KMS-11 (cell line): ENCODE measurements around the gene CACHD1.
"Not testable (repeated sequence)": the region's sequence is repeated elsewhere in the genome, so short reads cannot be mapped to it uniquely, and the experiment has no call there.

Experiments used
- H2AFZ ChIP-seq: fragments of 200-600 bp; sonication (generic); 2 replicates; pipeline ENCODE4 v1.6.1; 2016; ENCODE audit warnings: antibody characterized with exemption, mixed run types, low read depth
- H3K27ac ChIP-seq: fragments of 200-600 bp; sonication (generic); 2 replicates; pipeline ENCODE4 v1.6.1; 2016; ENCODE audit warnings: mild to moderate bottlenecking, mixed run types
- H3K27me3 ChIP-seq: fragments of 200-600 bp; sonication (generic); 2 replicates; pipeline ENCODE4 v1.6.1; 2017; ENCODE audit warnings: mild to moderate bottlenecking, low read depth, mixed run types, moderate library complexity; ENCODE audit not compliant: insufficient read depth
- H3K36me3 ChIP-seq: fragments of 200-600 bp; sonication (generic); 2 replicates; pipeline ENCODE4 v1.6.1; 2017; ENCODE audit warnings: mild to moderate bottlenecking, mixed run types; ENCODE audit not compliant: insufficient read depth
- H3K4me1 ChIP-seq: fragments of 200-600 bp; sonication (generic); 2 replicates; pipeline ENCODE4 v1.6.1; 2016; ENCODE audit warnings: mild to moderate bottlenecking, low read depth, mixed run types; ENCODE audit not compliant: poor library complexity, severe bottlenecking
- H3K4me2 ChIP-seq: fragments of 200-600 bp; sonication (generic); 2 replicates; pipeline ENCODE4 v1.7.0; 2016; ENCODE audit warnings: mild to moderate bottlenecking, mixed run types
- H3K4me3 ChIP-seq: fragments of 200-600 bp; sonication (generic); IDR thresholded peaks from 2 replicates; pipeline ENCODE4 v1.6.1; 2017; ENCODE audit warnings: low read depth, low read length, mixed read lengths; ENCODE audit not compliant: insufficient read depth
- H3K79me2 ChIP-seq: fragments of 200-600 bp; sonication (generic); 2 replicates; pipeline ENCODE4 v1.6.1; 2016; ENCODE audit warnings: low read depth, mixed run types; ENCODE audit not compliant: insufficient read depth
- H3K9ac ChIP-seq: fragments of 200-600 bp; sonication (generic); 2 replicates; pipeline ENCODE4 v1.6.1; 2016; ENCODE audit warnings: mild to moderate bottlenecking, mixed run types
- H4K20me1 ChIP-seq: fragments of 200-600 bp; sonication (generic); 2 replicates; pipeline ENCODE4 v1.6.1; 2016; ENCODE audit warnings: mild to moderate bottlenecking, mixed run types; ENCODE audit not compliant: insufficient read depth
- TF ChIP-seq, protein P1 (sequence below): fragments of 200-600 bp; sonication (generic); conservative IDR thresholded peaks from 2 replicates; pipeline ENCODE4 v1.6.1; 2017; ENCODE audit warnings: low read depth, mild to moderate bottlenecking, antibody characterized with exemption, low read length, moderate library complexity, mixed read lengths

The CACHD1 gene

GRCh38 chr1:64727861-64728260 lies 257.9 kb downstream of the CACHD1 start:
- Histone ChIP-seq H3K27me3 (no peaks in the 10 kb centered on the region), H2AFZ (no peak overlapping the region), H3K79me2 (no peaks in the 10 kb centered on the region), H3K27ac (no peak overlapping the region), H3K36me3 (no peaks in the 10 kb centered on the region), H3K9ac (no peak overlapping the region), H4K20me1 (no peaks in the 10 kb centered on the region), H3K4me2 (no peak overlapping the region), H3K4me1 (no peaks in the 10 kb centered on the region), H3K4me3 (no peak overlapping the region)
- TF ChIP-seq, protein P1, sequence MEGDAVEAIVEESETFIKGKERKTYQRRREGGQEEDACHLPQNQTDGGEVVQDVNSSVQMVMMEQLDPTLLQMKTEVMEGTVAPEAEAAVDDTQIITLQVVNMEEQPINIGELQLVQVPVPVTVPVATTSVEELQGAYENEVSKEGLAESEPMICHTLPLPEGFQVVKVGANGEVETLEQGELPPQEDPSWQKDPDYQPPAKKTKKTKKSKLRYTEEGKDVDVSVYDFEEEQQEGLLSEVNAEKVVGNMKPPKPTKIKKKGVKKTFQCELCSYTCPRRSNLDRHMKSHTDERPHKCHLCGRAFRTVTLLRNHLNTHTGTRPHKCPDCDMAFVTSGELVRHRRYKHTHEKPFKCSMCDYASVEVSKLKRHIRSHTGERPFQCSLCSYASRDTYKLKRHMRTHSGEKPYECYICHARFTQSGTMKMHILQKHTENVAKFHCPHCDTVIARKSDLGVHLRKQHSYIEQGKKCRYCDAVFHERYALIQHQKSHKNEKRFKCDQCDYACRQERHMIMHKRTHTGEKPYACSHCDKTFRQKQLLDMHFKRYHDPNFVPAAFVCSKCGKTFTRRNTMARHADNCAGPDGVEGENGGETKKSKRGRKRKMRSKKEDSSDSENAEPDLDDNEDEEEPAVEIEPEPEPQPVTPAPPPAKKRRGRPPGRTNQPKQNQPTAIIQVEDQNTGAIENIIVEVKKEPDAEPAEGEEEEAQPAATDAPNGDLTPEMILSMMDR, result no peak

GRCh38 chr1:64733581-64734286 lies 263.8 kb downstream of the CACHD1 start:
- Histone ChIP-seq H3K4me3 (no peak overlapping the region), H2AFZ (no peak overlapping the region), H3K4me1 (no peaks in the 10 kb centered on the region), H3K4me2 (no peak overlapping the region), H3K79me2 (no peaks in the 10 kb centered on the region), H3K27ac (no peak overlapping the region), H3K36me3 (no peaks in the 10 kb centered on the region), H3K9ac (no peak overlapping the region), H3K27me3 (no peaks in the 10 kb centered on the region), H4K20me1 (no peaks in the 10 kb centered on the region)
- TF ChIP-seq, protein P1, result no peak

- H3K27me3 ChIP-seq, result no peaks in the 10 kb centered on the region
- TF ChIP-seq, protein P1, result no peak
Measured at GRCh38 chr1:64734287-64734652, 264.3 kb downstream of the CACHD1 start.

DNA sequence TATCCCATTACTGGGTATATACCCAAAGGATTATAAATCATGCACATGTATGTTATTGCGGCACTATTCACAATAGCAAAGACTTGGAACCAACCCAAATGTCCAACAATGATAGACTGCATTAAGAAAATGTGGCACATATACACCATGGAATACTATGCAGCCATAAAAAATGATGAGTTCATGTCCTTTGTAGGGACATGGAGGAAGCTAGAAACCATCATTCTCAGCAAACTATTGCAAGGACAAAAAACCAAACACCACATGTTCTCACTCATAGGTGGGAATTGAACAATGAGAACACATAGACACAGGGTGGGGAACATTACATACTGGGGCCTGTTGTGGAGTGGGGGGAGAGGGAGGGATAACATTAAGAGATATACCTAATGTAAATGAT lies 270.8 kb downstream of the CACHD1 start:
- H4K20me1 ChIP-seq, H3K79me2 ChIP-seq, H2AFZ ChIP-seq, H3K27me3 ChIP-seq, H3K4me1 ChIP-seq, H3K36me3 ChIP-seq, H3K4me2 ChIP-seq, H3K27ac ChIP-seq, H3K4me3 ChIP-seq, H3K9ac ChIP-seq: not testable (repeated sequence)

More at GRCh38 chr1:64734287-64734652, 264.3 kb downstream of the CACHD1 start:
- Histone ChIP-seq H3K4me2 (no peak overlapping the region), H2AFZ (no peak overlapping the region), H3K4me1 (no peaks in the 10 kb centered on the region), H3K27ac (no peak overlapping the region), H4K20me1 (no peaks in the 10 kb centered on the region), H3K4me3 (no peak overlapping the region), H3K79me2 (no peaks in the 10 kb centered on the region), H3K36me3 (no peaks in the 10 kb centered on the region), H3K9ac (no peak overlapping the region)
